ENCODE measurements around the gene BPTF. TPM values are rescaled to one million over a fixed set of nuclear protein-coding genes. Genes with fewer than 3 reads are reported as not detected.

The BPTF gene
- total and polyA plus RNA-seq, 2 of the 13 experiments (the other 11 are each of a cell fraction or from before 2014, with no cell fraction given), result 43.5 to 66.1 TPM

DNA sequence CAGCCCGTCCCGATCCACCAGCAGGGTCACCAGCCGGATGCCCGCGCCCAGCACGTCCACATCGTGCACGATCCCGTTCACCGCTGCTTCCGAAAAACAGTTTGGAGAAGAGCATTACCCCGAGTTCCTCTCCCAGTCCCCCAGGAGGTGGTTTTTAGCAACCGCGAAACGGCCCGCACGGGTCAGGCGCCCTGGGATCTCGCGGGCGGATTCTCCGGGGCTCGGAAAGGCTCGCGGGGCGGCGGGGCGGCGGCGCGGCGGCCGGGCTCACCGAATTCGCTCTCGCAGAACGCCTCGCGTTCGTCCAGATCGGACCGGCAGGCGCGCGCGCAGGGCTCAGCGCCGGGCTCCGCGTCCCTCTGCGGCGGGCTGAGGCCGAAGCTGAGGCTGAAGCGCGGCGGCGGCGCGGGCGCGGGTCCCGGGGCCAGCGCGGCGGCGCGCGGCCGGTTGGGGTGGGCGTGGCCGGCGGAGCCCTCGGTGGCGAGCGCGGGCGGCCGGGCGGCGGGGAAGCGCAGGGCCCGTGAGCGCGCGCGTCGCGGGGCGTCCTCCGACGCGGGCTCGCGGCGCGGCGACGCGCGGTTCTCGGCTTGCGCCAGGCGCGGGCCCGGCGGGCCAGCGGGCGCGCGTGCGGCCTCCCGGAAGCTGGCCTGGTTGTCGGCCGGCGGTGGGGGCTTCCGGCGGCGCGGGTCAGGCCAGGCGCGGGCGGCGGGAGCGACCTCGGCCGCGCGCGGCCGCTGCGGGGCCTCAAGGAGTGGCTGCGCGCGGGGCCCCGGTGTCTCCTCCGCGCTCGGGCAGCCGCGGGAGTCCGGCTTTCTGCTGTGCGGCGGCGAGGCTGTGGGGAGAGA lies 168.1 kb downstream of the BPTF start (continued):
- TF ChIP-seq, protein P1, sequence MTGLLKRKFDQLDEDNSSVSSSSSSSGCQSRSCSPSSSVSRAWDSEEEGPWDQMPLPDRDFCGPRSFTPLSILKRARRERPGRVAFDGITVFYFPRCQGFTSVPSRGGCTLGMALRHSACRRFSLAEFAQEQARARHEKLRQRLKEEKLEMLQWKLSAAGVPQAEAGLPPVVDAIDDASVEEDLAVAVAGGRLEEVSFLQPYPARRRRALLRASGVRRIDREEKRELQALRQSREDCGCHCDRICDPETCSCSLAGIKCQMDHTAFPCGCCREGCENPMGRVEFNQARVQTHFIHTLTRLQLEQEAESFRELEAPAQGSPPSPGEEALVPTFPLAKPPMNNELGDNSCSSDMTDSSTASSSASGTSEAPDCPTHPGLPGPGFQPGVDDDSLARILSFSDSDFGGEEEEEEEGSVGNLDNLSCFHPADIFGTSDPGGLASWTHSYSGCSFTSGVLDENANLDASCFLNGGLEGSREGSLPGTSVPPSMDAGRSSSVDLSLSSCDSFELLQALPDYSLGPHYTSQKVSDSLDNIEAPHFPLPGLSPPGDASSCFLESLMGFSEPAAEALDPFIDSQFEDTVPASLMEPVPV (CRISPR knock-in tag; IDR thresholded peaks at IDR 0.05), result no peak
- TF ChIP-seq CBX5 (CRISPR knock-in tag; IDR thresholded peaks at IDR 0.05; ENCODE audit: borderline replicate concordance), result no peak
- TF ChIP-seq HMGXB3 (CRISPR knock-in tag; IDR thresholded peaks at IDR 0.05; ENCODE audit: borderline replicate concordance), result no peak
- TF ChIP-seq SNAPC2 (CRISPR knock-in tag; IDR thresholded peaks at IDR 0.05), result no peak
- TF ChIP-seq FOXK2 (IDR thresholded peaks at IDR 0.05), result no peak
- TF ChIP-seq JARID2 (CRISPR knock-in tag; IDR thresholded peaks at IDR 0.05; ENCODE audit: insufficient replicate concordance), result no peak
- no peak for TF ChIP-seq ARNT (IDR thresholded peaks at IDR 0.05)
- TF ChIP-seq, protein P2, sequence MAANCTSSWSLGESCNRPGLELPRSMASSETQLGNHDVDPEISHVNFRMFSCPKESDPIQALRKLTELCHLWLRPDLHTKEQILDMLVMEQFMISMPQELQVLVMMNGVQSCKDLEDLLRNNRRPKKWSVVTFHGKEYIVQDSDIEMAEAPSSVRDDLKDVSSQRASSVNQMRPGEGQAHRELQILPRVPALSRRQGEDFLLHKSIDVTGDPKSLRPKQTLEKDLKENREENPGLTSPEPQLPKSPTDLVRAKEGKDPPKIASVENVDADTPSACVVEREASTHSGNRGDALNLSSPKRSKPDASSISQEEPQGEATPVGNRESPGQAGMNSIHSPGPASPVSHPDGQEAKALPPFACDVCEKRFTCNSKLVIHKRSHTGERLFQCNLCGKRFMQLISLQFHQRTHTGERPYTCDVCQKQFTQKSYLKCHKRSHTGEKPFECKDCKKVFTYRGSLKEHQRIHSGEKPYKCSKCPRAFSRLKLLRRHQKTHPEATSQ (CRISPR knock-in tag; IDR thresholded peaks at IDR 0.05; ENCODE audit: borderline replicate concordance), result no peak
- TF ChIP-seq MLXIP (CRISPR knock-in tag; IDR thresholded peaks at IDR 0.05; ENCODE audit: borderline replicate concordance), result no peak
- peak; percentile 77 for TF ChIP-seq ATF7-NPFF (CRISPR knock-in tag; IDR thresholded peaks at IDR 0.05; ENCODE audit: low read depth)
- TF ChIP-seq IRF1 (CRISPR knock-in tag; IDR thresholded peaks at IDR 0.05; ENCODE audit: low read depth), result 0 out of 2 replicates have a peak, but pooled peaks have one; percentile 71
- TF ChIP-seq ZFP41 (CRISPR knock-in tag; IDR thresholded peaks at IDR 0.05; ENCODE audit: borderline replicate concordance), result no peak
- no peak for TF ChIP-seq SRSF4 (IDR thresholded peaks at IDR 0.05; ENCODE audit: low read depth, low read length, poor library complexity, severe bottlenecking)
- TF ChIP-seq, protein P3, sequence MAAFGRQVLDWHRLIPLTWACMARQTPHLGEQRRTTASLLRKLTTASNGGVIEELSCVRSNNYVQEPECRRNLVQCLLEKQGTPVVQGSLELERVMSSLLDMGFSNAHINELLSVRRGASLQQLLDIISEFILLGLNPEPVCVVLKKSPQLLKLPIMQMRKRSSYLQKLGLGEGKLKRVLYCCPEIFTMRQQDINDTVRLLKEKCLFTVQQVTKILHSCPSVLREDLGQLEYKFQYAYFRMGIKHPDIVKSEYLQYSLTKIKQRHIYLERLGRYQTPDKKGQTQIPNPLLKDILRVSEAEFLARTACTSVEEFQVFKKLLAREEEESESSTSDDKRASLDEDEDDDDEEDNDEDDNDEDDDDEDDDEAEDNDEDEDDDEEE (CRISPR knock-in tag; IDR thresholded peaks at IDR 0.05), result peak; percentile 69; the same call in 1 of the 2 replicates
- TF ChIP-seq ZNF282 (IDR thresholded peaks at IDR 0.05; ENCODE audit: partially characterized antibody), result no peak

All from HepG2 (cell line).